Stimulated activated CD4-positive, alpha-beta T cell treated with anti-CD3 and anti-CD28 coated beads, Interleukin-1b, Interleukin-23, amount 100 ng/mL, for 1 hour (primary cell): ENCODE measurements around the gene LIMK2.
"Not testable (repeated sequence)": the region's sequence is repeated elsewhere in the genome, so short reads cannot be mapped to it uniquely, and the experiment has no call there.

Experiments
- DNase-seq, 2 donors: peaks; one replicate each; pipeline ENCODE4 v3.0.0-alpha.2; 2020; ENCODE audit warnings: low read depth in 2 of 2

The LIMK2 gene

GRCh38 chr22:31290494-31291471 lies 78.7 kb downstream of the LIMK2 start:
- DNase-seq: peak; percentile 77 to 89

- no peak for DNase-seq
Measured at GRCh38 chr22:31291481-31292235, 79.6 kb downstream of the LIMK2 start.

- DNase-seq: peak; percentile 64 to 75
Measured at GRCh38 chr22:31292236-31292989, 80.3 kb downstream of the LIMK2 start, which contains the start of gene PIK3IP1. PIK3IP1 (minus strand) TSS chr22:31292488; CDS start chr22:31292344, 144 bp downstream.

- DNase-seq: no peak
Measured at GRCh38 chr22:31295360-31295759, 83.3 kb downstream of the LIMK2 start.

GRCh38 chr22:31295831-31296657 lies 83.9 kb downstream of the LIMK2 start:
- DNase-seq: no peak

- DNase-seq: no peak
Measured at GRCh38 chr22:31300896-31301295, 88.8 kb downstream of the LIMK2 start.

GRCh38 chr22:31302006-31302405 lies 89.9 kb downstream of the LIMK2 start:
- no peak for DNase-seq

- no peak for DNase-seq
Measured at GRCh38 chr22:31302537-31302936, 90.4 kb downstream of the LIMK2 start.

- no peak for DNase-seq
Measured at GRCh38 chr22:31305194-31305593, 93.1 kb downstream of the LIMK2 start.

GRCh38 chr22:31308181-31308580 lies 96.1 kb downstream of the LIMK2 start:
- no peak for DNase-seq

- peak in 1 of 2 donors; percentile 44 for DNase-seq
Measured at GRCh38 chr22:31313366-31314147, 101.5 kb downstream of the LIMK2 start.

- DNase-seq: not testable (repeated sequence)
Measured at GRCh38 chr22:31314220-31314619, 102.1 kb downstream of the LIMK2 start.

GRCh38 chr22:31321421-31321820 lies 109.3 kb downstream of the LIMK2 start:
- no peak for DNase-seq

- DNase-seq: no peak
Measured at GRCh38 chr22:31323578-31324550, 111.8 kb downstream of the LIMK2 start.

GRCh38 chr22:31326877-31327276 lies 114.8 kb downstream of the LIMK2 start:
- DNase-seq: no peak

GRCh38 chr22:31327806-31328543 lies 115.9 kb downstream of the LIMK2 start:
- no peak for DNase-seq

- no peak for DNase-seq
Measured at GRCh38 chr22:31328544-31328960, 116.5 kb downstream of the LIMK2 start.

- DNase-seq: no peak
Measured at GRCh38 chr22:31329029-31329428, 116.9 kb downstream of the LIMK2 start.
